ENCODE measurements around the gene CRIM1.

CRIM1 gene

GRCh38 chr2:36456227-36457175 lies 100.9 kb downstream of the CRIM1 start:
- no peak for DNase-seq (ENCODE audit: low spot score)

- DNase-seq (ENCODE audit: low spot score) = no peak
Measured at GRCh38 chr2:36458106-36458505, 102.5 kb downstream of the CRIM1 start.

GRCh38 chr2:36459725-36460137 lies 104.2 kb downstream of the CRIM1 start:
- DNase-seq (ENCODE audit: low spot score) = peak; percentile 71

DNA sequence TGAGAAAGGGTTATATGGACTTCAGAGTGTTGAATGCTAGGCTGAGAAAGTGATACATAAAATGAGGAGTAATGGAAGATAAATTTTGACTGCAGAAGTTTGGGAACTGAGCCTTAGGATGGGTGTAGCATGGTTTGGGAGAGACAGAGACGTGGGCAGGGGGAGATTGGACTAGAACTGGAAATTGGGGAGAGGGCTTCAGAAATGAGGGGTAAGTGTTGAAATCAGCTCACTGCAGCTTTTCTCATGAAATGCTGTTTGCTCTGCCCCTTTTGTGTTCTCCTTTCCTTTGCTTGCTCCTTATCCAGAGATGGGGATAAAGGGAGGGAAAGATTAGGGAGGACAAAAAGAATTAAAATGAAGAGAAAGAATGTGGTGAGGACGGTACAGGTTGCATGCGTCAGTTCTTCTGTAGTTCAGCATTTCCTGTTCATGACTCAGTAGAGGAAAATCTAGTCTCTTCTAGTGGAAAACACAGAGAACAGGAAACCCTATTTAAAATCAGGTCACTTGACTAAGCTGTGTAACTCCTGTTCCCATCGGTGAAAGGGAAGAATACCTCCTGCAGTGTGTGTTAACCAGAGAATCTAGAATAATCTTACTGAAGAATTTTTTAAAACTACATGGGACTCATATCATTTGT lies 105.6 kb downstream of the CRIM1 start:
- peak; percentile 32 for DNase-seq (ENCODE audit: low spot score)

DNA sequence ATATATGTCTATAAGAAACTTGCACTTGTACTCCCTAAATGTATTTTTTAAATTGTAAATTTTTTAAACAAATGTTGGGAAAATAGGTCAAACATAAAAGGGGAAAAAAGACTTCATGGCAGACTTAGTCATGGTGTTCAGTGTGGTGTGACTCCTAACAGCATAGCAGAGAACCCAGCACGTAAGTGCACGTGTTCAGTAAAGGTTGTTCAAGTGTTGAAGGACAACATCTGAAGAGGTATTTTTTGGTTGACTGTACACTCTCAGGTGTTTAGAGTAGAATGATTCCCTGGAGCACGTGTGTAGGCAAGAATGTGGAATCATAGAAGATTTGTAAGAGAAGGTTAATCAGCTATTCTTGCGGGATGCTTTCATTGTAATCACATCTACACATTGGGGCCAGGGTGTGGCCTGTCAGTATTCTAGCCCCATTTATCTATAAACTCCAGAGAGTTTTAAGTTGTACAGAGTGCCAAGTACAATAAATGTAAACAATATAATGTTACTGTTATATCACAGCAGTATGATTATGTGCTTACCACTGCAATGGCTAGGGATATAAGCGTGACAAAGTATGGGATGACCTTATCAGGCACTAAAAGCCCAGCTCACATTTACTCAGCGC lies 106.8 kb downstream of the CRIM1 start:
- no peak for DNase-seq (ENCODE audit: low spot score)

DNA sequence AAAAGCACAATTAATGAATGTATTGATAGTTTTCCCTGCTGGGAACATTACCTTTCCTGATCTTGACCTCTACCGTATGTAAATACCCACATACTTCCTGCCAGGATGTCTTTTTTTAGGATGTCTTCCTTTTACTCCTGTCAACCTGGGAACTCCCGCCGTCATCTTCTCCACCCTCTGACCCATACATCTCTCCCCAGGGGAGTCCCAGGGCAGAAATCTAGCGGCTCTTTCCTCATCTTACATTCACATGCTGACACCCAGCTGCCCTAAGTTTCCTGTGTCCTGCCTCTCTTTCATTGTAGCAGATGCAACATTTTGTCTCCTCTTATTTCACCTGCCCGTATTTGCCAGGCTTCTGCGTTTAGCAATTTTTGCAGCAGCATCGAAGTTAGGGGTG lies 107.8 kb downstream of the CRIM1 start:
- DNase-seq (ENCODE audit: low spot score) = no peak

GRCh38 chr2:36464006-36464721 lies 108.6 kb downstream of the CRIM1 start:
- DNase-seq (ENCODE audit: low spot score) = no peak

GRCh38 chr2:36466135-36466534 lies 110.6 kb downstream of the CRIM1 start:
- no peak for DNase-seq (ENCODE audit: low spot score)

GRCh38 chr2:36468463-36469105 lies 113.0 kb downstream of the CRIM1 start:
- DNase-seq (ENCODE audit: low spot score) = no peak

DNA sequence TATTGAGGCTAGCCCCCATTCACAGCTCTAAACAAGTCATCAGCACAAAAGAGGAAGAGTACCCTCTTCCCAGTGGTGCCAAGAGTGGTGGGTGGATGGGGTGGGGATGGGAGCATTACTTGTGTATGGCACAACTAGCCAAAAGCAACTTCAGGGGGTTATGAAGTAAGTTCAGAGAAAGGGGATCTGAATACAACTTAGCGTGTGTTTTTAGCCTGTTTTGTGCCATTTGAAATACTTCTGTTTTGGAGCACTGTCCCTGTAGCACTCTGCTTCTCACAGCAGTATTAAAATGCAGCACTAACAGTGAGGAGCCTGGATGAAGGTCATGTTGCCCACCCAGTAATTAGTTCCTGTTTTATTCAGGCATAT lies 113.5 kb downstream of the CRIM1 start:
- DNase-seq (ENCODE audit: low spot score) = no peak

GRCh38 chr2:36469710-36470109 lies 114.1 kb downstream of the CRIM1 start:
- DNase-seq (ENCODE audit: low spot score) = no peak

DNA sequence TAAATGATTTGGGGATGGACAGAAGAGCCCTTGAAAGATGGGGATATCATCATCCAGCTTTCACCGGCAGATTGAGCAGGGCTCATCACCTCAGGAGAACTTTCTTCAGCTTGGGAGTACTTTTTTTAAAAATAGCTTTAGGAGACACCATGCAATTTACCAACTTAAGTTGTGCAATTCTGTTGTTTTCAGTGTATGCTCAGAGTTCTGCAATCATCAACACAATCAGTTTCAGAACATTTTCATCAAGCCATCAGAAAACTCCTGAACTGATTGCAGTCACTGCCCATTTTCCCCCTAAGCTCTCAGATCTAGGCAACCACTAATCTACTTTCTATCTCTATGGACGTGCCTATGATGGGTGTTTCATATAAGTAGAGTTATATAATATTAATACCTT lies 117.7 kb downstream of the CRIM1 start:
- no peak for DNase-seq (ENCODE audit: low spot score)

DNA sequence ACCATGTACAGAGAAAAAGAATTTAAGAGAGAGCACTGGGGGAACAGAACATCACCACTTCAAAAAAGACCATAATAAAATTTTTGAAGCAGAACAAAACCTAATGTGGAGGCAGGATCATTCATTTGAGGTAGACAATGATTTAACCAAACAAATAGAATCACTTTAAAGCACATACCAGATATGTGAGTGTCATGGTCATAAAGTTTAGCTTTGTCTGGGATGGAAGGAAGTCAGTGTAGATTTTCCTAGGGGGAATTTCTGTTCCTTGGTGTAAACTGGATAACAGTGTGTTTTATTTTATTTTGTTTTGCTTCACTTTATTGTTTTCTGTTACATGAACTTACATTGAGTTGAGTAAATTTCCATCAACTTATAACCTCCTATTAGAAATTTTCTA lies 120.8 kb downstream of the CRIM1 start:
- DNase-seq (ENCODE audit: low spot score) = no peak

GRCh38 chr2:36477315-36477714 lies 121.7 kb downstream of the CRIM1 start:
- no peak for DNase-seq (ENCODE audit: low spot score)

GRCh38 chr2:36477746-36478145 lies 122.2 kb downstream of the CRIM1 start:
- DNase-seq (ENCODE audit: low spot score) = no peak

- DNase-seq (ENCODE audit: low spot score) = no peak
Measured at GRCh38 chr2:36478332-36478738, 122.8 kb downstream of the CRIM1 start.

- no peak for DNase-seq (ENCODE audit: low spot score)
Measured at GRCh38 chr2:36478999-36479398, 123.4 kb downstream of the CRIM1 start.

- no peak for DNase-seq (ENCODE audit: low spot score)
Measured at GRCh38 chr2:36479406-36479805, 123.8 kb downstream of the CRIM1 start.

DNA sequence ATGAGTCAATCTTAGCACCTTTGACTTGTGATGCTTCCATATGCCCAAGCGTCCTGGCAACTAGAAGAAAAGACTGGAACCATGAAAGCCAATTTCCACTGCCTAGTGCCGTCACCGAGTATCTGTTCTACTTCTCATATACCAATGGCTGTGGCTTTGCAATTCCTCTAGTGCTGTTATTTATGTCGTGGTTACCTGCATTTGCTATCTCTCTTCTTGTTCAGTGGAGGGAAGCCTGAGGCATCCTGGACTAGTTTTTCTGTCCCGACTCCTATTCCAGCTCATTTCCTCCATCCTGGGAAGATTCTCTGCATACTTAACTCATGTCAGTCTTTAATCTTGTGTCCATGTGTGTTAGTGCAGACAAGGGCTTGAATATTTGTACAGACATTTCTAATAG lies 124.5 kb downstream of the CRIM1 start:
- no peak for DNase-seq (ENCODE audit: low spot score)

DNA sequence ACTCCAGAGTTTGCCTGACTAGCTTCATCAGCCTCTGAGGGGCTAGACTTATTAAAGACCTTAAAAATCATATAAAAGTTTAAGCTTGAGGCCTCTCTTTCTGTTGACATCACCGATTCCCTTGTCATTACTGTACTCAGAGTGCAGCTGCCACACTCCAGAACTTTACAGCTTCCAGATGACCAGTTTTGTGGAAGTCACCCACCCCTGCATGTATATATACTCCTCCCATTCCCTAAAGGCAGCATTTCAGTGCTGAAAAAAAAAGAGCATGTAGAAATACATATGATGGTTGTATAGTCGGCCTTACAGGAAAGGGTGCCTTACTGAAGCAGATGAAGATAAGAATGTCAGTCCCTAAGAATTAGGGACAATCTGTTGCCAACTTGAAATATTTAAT lies 125.1 kb downstream of the CRIM1 start:
- no peak for DNase-seq (ENCODE audit: low spot score)

DNA sequence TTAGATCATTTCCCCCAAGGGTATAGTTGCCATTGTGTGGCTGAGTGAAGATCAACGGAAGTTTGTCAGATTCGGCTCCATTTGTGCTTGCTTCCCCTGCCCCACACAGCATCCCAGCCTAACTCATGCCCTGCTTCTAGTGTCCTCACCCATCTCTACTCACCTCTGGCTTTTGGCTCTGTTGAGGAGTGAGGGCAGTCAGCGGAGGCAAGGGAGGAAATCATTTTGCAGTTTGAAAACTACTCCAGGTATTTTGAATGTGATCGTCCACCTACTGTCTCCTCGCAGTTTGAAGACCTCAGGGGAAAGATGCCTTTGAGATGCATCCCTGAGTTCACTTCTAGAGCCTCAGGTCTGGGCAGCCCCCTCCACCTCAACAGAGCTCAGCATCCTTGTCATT lies 126.1 kb downstream of the CRIM1 start:
- no peak for DNase-seq (ENCODE audit: low spot score)

All from SW480 (cell line).